ENCODE results near the gene UBE2B.
A peak's percentile ranks its signal among the peaks of the same experiment; 100 is the strongest.
"Not testable (repeated sequence)": the region's sequence is repeated elsewhere in the genome, so short reads cannot be mapped to it uniquely, and the experiment has no call there.

Gene UBE2B

DNA sequence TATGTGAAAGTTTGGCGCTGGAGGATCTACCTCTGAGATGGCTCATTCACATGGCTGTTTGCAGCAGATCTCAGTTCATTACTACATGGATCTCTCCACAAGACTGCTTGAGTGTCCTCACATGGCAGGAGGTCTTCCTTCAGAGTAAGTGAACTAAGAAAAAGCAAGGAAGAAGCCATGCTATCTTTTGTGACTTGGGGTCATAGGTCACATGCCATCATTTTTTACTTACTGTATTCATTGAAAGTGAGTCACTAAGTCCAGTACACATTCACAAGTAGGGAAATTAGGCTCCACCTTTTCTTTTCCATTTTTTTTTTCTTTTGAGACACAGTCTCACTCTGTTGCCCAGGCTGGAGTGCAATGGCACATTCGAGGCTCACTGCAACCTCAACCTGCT lies 49.0 kb downstream of the UBE2B start:
- Mint-ChIP-seq H3K36me3 (no peaks in the 10 kb centered on the region), H3K4me3 (no peak overlapping the region), H3K4me1 (no peaks in the 10 kb centered on the region), H3K27ac (no peak overlapping the region), H3K9me3 (no peaks in the 10 kb centered on the region)
- ATAC-seq (no peak), DNase-seq (ENCODE audit: low spot score in 2 of 2) (no peak)

DNA sequence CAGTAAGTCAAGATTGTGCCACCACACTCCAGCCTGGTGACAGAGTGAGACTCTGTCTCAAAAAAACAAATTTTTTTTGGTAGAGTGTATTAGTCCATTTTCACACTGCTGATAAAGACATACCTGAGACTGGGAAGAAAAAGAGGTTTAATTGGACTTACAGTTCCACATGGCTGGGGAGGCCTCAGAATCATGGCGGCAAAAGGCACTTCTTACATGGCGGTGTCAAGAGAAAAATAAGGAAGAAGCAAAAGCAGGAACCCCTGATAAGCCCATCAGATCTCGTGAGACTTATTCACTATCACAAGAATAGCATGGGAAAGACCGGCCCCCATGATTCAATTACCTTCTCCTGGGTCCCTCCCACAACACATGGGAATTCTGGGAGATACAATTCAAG lies 49.7 kb downstream of the UBE2B start:
- H3K4me3 Mint-ChIP-seq; H3K36me3 Mint-ChIP-seq; H3K9me3 Mint-ChIP-seq; ATAC-seq; H3K4me1 Mint-ChIP-seq; H3K27ac Mint-ChIP-seq; DNase-seq (ENCODE audit: low spot score in 2 of 2): not testable (repeated sequence)

DNA sequence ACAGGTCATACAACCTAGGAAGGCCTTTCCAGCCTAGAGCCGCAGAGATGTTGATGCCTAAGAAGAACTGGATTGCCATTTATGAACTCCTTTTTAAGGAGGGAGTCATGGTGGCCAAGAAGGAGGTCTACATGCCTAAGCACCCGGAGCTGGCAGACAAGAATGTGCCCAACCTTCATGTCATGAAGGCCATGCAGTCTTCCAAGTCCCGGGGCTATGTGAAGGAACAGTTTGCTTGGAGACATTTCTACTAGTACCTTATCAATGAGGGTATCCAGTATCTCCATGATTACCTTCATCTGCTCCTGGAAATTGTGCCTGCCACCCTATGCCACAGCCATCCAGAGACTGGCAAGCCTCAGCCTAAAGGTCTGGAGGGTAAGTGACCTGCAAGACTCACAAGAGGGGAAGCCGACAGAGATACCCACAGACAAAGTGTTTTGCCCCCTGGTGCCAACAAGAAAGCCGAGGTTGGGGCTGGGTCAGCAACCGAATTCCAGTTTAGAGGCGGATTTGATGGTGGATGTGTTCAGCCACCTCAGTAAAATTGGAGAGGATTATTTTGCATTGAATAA lies 51.5 kb downstream of the UBE2B start:
- Mint-ChIP-seq H3K27ac (no peak overlapping the region), H3K4me3 (no peak overlapping the region), H3K36me3 (no peaks in the 10 kb centered on the region), H3K9me3 (no peaks in the 10 kb centered on the region), H3K4me1 (no peaks in the 10 kb centered on the region)
- ATAC-seq, result no peak
- no peak for DNase-seq (ENCODE audit: low spot score in 2 of 2)

DNA sequence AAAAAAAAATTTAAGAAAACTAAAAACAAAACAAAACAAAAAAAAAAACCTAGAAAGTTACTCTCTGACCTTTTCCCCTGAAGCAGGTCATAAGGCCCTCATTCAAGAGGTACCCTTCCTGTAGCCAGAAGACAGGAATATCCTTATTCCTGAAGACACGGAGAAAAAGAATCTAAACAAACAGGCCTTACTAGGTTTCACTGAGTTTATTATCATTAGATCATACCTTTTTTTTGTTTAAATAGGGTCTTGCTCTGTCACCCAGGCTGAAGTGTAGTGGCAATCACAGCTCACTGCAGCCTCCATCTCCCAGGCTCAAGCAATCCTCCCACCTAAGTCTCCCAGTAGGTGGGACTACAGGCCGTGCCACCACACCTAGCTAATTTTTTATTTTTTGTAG lies 52.0 kb downstream of the UBE2B start:
- no peaks in the 10 kb centered on the region for H3K9me3 Mint-ChIP-seq
- H3K4me1 Mint-ChIP-seq, result no peaks in the 10 kb centered on the region
- H3K27ac Mint-ChIP-seq, result no peak overlapping the region
- DNase-seq (ENCODE audit: low spot score in 2 of 2) (no peak), ATAC-seq (no peak)
- no peaks in the 10 kb centered on the region for H3K36me3 Mint-ChIP-seq
- no peak overlapping the region for H3K4me3 Mint-ChIP-seq

DNA sequence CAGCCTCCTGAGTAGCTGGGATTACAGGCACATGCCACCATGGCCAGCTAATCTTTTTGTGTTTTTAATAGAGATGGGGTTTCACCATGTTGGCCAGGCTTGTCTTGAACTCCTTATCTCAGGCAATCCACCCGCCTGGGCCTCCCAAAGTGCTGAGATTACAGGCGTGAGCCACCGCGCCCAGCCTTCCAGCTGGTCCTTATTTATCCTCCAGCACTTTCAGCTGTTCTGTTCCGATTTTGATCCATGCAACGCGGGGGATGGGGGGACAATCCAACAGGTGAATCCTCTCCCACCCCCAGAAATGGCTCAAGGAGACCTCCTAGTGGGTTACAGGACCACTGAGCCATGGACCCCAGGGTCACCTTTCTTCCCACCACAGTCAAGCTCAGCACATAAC lies 55.0 kb downstream of the UBE2B start:
- ATAC-seq (no peak), DNase-seq (ENCODE audit: low spot score in 2 of 2) (no peak)
- H3K4me3 Mint-ChIP-seq, result no peak overlapping the region
- no peak overlapping the region for H3K27ac Mint-ChIP-seq
- no peaks in the 10 kb centered on the region for H3K36me3 Mint-ChIP-seq
- H3K9me3 Mint-ChIP-seq, result no peaks in the 10 kb centered on the region
- no peaks in the 10 kb centered on the region for H3K4me1 Mint-ChIP-seq

DNA sequence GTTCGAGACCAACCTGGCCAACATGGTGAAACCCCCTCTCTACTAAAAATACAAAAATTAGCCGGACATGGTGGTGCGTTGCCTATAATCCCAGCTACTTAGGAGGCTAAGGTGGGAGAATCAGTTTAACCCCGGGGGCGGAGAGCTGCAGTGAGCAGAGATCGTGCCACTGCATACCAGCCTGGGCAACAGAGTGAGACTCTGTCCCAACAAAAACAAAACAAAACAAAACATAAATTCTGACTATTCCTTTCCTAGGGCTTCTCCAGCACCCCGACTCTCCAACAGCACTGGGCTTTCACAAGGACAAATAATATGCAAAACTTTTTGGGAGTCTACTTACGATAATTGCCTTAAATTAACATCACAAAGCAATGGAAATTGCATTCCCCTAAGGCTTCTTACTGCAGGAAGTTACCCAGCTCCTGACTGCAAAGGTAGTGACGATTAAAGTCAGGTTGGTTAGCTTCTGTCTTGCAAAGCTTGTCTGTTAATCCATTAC lies 56.2 kb downstream of the UBE2B start:
- no peak for ATAC-seq
- Mint-ChIP-seq H3K9me3 (no peaks in the 10 kb centered on the region), H3K36me3 (no peaks in the 10 kb centered on the region), H3K27ac (no peak overlapping the region), H3K4me1 (peaks cover 2% of the 10 kb centered on the region), H3K4me3 (no peak overlapping the region)
- no peak for DNase-seq (ENCODE audit: low spot score in 2 of 2)

DNA sequence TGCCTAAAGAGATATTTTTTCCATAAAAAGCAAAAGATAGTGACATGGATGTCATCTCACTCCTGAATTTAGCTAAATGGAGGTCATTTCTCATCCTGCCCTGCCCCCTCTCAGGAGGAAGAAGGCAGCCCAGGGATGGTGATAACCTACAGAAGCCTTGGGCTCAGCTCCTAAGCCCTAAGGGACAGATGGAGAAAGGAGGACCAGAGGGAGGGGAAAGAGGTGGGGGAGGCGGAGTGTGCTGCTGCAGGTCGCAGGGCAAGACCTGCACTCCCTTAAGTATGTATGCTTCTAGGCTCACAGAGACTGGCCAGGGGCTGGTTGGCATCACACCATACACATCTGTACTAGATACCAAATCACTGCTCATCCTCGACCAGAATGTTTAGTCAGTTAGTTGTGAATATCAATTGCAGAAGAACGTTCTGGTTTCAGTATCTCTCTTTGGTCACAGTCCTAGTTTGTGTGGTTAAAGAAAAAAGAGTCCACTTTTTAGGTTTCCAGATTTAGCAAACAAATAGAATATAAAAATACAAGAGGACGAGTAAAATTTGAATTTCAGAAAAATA lies 58.7 kb downstream of the UBE2B start:
- Mint-ChIP-seq H3K4me3 (no peak overlapping the region), H3K4me1 (peaks cover 11% of the 10 kb centered on the region), H3K9me3 (no peaks in the 10 kb centered on the region), H3K36me3 (no peaks in the 10 kb centered on the region), H3K27ac (no peak overlapping the region)
- DNase-seq (ENCODE audit: low spot score in 2 of 2), result no peak
- peak; percentile 52 for ATAC-seq

DNA sequence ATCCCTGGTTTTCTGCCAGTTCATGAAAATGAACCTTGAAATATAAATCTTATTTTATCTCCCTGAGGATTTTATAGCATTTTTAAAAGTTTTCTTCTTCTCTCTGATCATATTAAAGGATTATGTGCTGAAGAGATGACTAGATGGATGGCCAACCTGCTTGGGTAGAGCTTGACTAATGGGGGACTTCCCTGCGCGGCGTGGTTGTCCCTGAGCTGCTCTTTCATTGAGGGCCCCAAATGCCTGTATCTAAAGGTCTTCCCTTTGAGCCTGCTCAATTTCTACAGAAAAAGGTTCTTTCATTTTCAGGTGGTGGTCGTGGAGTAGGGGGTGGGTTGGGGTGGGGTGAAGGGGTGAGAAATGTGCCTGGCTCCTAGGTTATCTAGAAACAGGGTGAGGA lies 60.8 kb downstream of the UBE2B start:
- no peak overlapping the region for H3K27ac Mint-ChIP-seq
- ATAC-seq, result peak; percentile 45
- no peaks in the 10 kb centered on the region for H3K9me3 Mint-ChIP-seq
- H3K4me3 Mint-ChIP-seq, result no peak overlapping the region
- DNase-seq (ENCODE audit: low spot score in 2 of 2), result no peak
- H3K36me3 Mint-ChIP-seq, result no peaks in the 10 kb centered on the region
- H3K4me1 Mint-ChIP-seq, result peaks cover 31% of the 10 kb centered on the region

DNA sequence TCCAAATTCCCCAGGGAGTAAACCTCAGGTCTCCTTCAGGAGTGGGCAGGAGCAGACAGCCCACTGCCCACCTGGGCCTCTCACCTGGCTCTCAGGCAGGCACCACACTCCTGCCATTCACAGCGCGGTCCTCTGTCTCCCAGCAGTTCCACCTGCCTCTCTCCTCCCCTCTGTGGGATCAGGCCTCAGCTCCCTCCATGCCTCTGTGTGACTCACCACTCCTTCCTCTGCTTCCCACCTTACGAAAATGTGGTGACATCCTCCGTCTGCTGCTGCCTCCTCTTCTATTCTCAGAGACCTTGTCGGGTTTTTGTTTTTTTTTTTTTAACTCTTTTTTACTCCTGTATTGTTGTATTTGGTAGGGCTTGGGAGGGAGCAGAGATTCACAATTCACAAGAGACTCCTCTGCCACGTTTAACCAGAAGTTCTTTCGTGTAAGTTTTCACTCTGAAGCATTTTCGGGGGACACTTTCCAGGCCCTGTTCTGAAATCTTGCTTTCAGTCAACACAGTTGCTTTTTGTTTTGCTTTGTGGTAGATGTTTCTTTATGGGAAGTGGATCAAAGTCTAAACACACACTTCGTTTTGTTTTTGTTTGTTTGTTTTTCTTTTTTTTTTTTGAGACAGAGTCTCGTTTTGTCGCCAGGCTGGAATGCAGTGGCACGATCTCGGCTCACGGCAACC lies 61.4 kb downstream of the UBE2B start:
- Mint-ChIP-seq H3K27ac (peak overlapping the region; percentile 70), H3K4me3 (peak overlapping the region; percentile 20), H3K4me1 (peaks cover 31% of the 10 kb centered on the region), H3K9me3 (no peaks in the 10 kb centered on the region), H3K36me3 (no peaks in the 10 kb centered on the region)
- ATAC-seq (no peak), DNase-seq (ENCODE audit: low spot score in 2 of 2) (no peak)

DNA sequence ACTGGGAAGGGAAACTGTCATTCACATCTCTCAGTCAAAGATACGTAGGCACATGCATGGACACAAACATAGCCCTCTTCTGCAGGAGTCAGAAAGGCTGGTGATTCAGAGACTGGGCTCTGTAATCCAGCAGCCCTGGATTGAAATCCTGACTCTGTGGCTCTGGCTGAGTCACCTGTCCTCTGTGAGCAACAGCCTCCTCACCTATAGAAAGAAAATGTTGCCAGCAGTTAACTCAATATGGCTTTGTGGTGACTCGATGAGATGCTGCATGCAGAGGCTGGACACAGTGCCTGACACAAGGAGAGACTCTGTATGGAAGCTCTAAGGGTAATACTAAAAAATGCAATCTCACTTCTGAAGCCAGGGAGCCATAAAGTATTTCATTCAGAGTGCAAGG lies 64.2 kb downstream of the UBE2B start:
- Mint-ChIP-seq H3K36me3 (no peaks in the 10 kb centered on the region), H3K9me3 (no peaks in the 10 kb centered on the region), H3K4me3 (peak overlapping the region; percentile 55), H3K27ac (peak overlapping the region; percentile 93), H3K4me1 (peaks cover 31% of the 10 kb centered on the region)
- ATAC-seq, result peak; percentile 70
- no peak for DNase-seq (ENCODE audit: low spot score in 2 of 2)

DNA sequence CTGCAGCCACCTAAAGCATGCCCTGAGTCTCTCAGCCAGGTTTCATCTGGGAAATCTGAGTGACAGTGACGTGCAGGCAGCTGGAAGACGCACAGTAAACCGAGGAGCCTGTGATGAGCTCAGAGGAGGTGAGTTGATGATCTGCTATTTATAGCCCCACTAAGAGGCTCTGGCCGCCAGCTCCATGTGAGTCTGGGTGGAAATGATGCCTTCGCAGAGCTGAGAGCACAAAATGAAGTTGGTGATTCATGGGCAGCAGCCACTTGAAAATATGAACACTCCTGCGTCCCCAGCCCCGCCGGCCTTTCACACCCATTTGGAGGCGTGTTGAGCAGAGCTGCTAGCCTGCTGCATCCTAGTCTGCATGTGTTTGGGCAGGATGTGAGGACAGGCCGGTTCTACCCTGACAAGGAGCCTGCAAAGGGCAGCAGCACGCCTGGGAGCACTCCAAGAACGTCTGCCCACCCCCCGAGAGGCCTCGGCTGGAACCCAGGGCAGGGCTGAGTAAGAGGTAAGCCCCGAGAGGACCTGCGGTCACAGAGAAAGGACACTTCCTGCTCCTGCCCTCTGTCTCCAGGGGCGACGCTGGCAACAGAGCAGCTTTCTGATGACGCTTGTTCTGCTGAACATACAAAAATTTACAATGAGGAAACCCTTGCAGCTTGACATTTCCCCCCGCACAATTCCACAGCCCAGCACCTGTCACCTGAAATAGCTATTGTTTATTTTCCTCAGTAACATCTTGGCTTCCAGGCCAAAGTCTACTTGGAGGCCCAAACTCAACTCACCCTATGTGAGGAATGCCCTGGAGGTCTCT lies 65.4 kb downstream of the UBE2B start:
- DNase-seq (ENCODE audit: low spot score in 2 of 2) (peak; percentile 12 to 66), ATAC-seq (peak; percentile 89)
- H3K4me1 Mint-ChIP-seq, result peaks cover 31% of the 10 kb centered on the region
- H3K4me3 Mint-ChIP-seq, result peak overlapping the region; percentile 55
- H3K27ac Mint-ChIP-seq, result peak overlapping the region; percentile 93
- no peaks in the 10 kb centered on the region for H3K9me3 Mint-ChIP-seq
- H3K36me3 Mint-ChIP-seq, result no peaks in the 10 kb centered on the region

DNA sequence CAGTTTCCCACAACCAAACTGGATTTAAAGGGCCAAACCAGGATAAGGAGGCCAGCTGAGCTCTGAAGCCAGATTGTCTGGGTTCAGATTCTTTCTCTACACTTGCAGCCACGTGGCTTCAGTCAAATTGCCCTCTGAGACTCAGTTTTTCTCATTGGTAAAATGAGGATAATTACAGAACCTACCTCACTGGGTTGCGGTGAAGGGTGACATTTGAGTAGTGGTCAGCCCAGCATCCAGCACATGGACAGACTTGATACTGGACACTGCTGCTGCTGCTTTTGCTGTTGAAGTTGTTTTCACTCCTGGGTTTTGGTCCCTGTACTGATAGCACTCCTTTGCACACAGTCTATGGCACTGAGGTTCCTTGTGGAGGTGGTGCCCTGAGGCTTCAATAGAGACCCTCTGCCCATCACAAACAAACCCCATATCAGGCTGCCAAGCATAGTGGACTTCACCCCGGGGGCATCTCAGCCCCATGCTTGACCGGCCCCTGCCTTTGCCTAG lies 66.0 kb downstream of the UBE2B start:
- DNase-seq (ENCODE audit: low spot score in 2 of 2) (no peak), ATAC-seq (no peak)
- peak overlapping the region; percentile 55 for H3K4me3 Mint-ChIP-seq
- no peaks in the 10 kb centered on the region for H3K9me3 Mint-ChIP-seq
- H3K36me3 Mint-ChIP-seq, result no peaks in the 10 kb centered on the region
- peaks cover 31% of the 10 kb centered on the region for H3K4me1 Mint-ChIP-seq
- peak overlapping the region; percentile 93 for H3K27ac Mint-ChIP-seq

DNA sequence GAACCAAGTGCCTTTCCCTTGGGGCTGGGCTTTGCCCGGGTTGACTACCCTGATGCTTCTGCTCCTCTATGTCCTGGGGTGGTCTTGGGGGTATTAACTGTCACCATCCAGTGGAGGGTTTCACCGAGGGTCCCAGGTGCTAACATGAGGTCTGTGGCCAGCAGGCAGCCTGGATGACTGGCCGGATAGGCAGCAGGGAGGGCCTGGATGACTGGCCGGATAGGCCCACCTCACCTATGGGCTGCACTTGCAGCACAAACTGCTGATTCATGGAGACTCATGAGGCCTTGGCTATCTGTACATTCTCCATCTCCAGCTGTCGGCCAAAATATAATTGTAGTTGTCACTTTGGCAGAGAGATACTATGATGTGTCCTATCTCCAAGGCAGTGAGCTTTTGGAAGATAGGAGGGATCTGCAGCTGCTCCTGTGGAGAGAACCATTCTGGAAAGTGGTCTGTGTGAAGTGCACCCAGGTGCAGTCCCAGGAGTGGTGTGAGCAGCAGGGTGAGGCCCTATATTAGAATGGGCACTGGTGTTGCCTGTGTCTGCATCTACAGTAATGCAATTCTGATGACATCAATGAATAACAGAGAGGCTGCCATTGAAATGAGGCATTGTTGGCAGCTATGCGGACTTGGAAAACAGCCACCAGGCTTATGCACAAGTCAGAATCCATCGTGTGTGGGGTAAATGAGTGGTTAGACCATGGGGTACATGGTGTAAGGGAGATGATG lies 66.6 kb downstream of the UBE2B start:
- Mint-ChIP-seq H3K9me3 (no peaks in the 10 kb centered on the region), H3K27ac (peak overlapping the region; percentile 93), H3K36me3 (no peaks in the 10 kb centered on the region), H3K4me1 (peaks cover 25% of the 10 kb centered on the region), H3K4me3 (no peak overlapping the region)
- ATAC-seq (no peak), DNase-seq (ENCODE audit: low spot score in 2 of 2) (no peak)

DNA sequence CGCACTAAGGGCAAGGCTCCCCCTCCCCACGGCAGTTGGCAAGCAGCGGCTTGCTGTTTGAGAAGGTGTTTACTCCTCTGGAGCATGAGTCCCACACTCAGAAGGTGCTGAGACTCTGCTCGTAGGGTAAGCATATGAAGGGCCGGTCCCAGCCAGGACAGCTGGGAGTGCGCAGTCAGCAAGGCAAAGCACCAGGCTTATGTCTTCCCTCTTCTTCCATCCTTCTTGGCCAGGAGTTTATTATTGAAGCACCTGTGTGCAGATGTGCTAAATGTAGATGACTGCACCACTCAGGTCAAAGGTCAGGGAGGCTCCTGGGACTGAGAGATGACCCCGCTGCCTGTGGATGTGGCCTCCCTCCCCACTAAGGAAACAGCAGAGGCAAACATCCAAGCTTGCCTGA lies 67.4 kb downstream of the UBE2B start:
- Mint-ChIP-seq H3K27ac (no peak overlapping the region), H3K9me3 (no peaks in the 10 kb centered on the region), H3K4me3 (no peak overlapping the region), H3K36me3 (no peaks in the 10 kb centered on the region), H3K4me1 (peaks cover 23% of the 10 kb centered on the region)
- ATAC-seq (no peak), DNase-seq (ENCODE audit: low spot score in 2 of 2) (no peak)

DNA sequence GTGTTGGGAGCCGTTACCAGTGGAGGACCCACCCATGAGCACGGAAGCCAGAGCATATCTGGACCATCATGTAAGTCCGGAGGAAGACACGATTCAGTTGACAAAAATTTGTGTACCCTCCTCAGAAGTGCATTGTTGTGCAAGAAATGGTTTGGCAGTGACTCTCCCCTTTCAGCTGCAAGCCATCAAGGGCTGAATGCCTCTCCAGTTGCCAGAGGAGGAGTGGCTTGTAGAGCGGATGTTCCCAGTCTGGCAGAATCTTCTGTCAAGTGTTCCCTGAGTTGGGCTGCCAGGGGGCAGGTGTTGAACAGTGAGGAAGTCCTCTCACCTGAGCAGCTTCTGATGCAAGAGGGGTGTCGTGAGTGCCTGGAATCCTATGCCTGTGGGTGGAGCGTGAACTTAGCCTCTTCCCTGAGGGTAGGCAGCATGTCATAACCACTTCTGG lies 67.9 kb downstream of the UBE2B start:
- H3K9me3 Mint-ChIP-seq, result no peaks in the 10 kb centered on the region

More for the DNA sequence above, 67.9 kb downstream of the UBE2B start:
- no peak overlapping the region for H3K4me3 Mint-ChIP-seq
- H3K4me1 Mint-ChIP-seq, result peaks cover 23% of the 10 kb centered on the region
- DNase-seq (ENCODE audit: low spot score in 2 of 2) (no peak), ATAC-seq (no peak)
- no peak overlapping the region for H3K27ac Mint-ChIP-seq
- no peaks in the 10 kb centered on the region for H3K36me3 Mint-ChIP-seq

All from stimulated activated effector memory CD8-positive, alpha-beta T cell treated with anti-CD3 and anti-CD28 coated beads, Interleukin-12 subunit alpha, Interleukin-12 subunit beta, amount 100 ng/mL, for 72 hours (primary cell).